Transverse colon (tissue), 3 donors: ENCODE results near the gene SFT2D2.

Source experiments
- CTCF ChIP-seq, 5 experiments: fragments of 200-600 bp in 3 of 5; fragments of 450-650 bp in 2 of 5; sonication (generic) in 3 of 5; IDR thresholded peaks; 1 replicate in 2 of 5; 2 replicates in 3 of 5; pipeline ENCODE4 v1.5.1; 2016 to 2017; ENCODE audit warnings: antibody characterized with exemption in 5 of 5, inconsistent platforms in 3 of 5, mild to moderate bottlenecking in 2 of 5, moderate library complexity in 1 of 5
- EP300 ChIP-seq: sonication (generic); formaldehyde crosslinking; IDR thresholded peaks from one replicate; pipeline ENCODE4 v1.6.1; 2017; ENCODE audit warnings: antibody characterized with exemption, low read depth
- POLR2A ChIP-seq: fragments of 450-650 bp; IDR thresholded peaks from one replicate; pipeline ENCODE4 v1.6.1; 2016; ENCODE audit warnings: antibody characterized with exemption, mild to moderate bottlenecking, moderate library complexity

DNA sequence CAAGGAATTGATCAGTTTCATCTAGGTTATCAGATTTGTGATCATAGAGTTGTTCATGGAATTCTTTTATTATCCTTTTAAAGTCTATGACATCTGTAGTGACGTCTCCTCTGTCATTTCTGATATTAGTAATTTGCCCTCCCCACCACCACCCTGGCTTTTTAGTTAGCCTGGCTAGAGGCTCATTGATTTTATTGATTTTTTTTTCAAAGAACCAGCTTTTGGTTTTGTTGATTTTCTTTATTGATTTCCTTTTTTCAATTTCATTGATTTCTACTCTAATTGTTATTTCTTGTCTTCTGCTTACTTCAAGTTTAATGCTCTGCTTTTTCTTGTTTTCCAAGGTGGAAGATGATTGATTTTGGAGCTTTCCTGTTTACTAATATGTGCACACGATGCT is 31.6 kb downstream of the SFT2D2 start:
- TF ChIP-seq CTCF (IDR thresholded peaks at IDR 0.05) (no peak), POLR2A (no peak), EP300 (no peak)
